Measurements from ENCODE around the gene STAMBPL1. TPM values are rescaled to one million over a fixed set of nuclear protein-coding genes. Genes with fewer than 3 reads are reported as not detected.

The STAMBPL1 gene
- total RNA-seq, 1 experiment from 2014 or later: 25.2 TPM

DNA sequence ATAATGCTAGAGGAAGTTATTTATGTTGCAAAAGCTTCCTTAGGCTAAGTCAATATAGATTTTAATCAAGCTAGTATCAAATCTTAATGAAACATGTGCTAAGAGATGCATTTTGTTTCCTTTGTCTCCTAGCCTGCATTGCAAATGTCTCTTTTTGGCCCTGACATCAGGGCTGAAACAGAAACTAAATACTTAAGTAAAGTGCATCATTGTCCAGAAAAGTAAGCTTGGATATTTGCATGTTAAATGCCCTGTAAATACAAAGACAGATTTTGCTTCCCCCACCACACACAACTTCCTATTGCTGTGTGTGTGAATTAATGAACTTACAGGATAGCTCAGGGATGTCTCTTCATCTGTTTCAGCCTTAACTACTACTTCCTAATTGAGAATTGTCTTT, 10.0 kb upstream of the STAMBPL1 start:
- DNase-seq (ENCODE audit: low read depth, low spot score) (no peak), ATAC-seq (no peak)
- no peaks in the 10 kb centered on the region for H3K4me1 ChIP-seq (ENCODE audit: control insufficient read depth, insufficient read depth, low read length)
- ChIA-PET CTCF (no interaction called here), POLR2A (no interaction called here)
- H3K27me3 ChIP-seq (ENCODE audit: control insufficient read depth, insufficient read depth, low read length): no peaks in the 10 kb centered on the region
- BruUV-seq (replicated peaks): no TSS peak
- no peak overlapping the region for H3K27ac ChIP-seq (ENCODE audit: low read length)
- H3K9me3 ChIP-seq (ENCODE audit: control insufficient read depth, insufficient read depth, low read depth, low read length): no peaks in the 10 kb centered on the region
- TF ChIP-seq, protein P1, sequence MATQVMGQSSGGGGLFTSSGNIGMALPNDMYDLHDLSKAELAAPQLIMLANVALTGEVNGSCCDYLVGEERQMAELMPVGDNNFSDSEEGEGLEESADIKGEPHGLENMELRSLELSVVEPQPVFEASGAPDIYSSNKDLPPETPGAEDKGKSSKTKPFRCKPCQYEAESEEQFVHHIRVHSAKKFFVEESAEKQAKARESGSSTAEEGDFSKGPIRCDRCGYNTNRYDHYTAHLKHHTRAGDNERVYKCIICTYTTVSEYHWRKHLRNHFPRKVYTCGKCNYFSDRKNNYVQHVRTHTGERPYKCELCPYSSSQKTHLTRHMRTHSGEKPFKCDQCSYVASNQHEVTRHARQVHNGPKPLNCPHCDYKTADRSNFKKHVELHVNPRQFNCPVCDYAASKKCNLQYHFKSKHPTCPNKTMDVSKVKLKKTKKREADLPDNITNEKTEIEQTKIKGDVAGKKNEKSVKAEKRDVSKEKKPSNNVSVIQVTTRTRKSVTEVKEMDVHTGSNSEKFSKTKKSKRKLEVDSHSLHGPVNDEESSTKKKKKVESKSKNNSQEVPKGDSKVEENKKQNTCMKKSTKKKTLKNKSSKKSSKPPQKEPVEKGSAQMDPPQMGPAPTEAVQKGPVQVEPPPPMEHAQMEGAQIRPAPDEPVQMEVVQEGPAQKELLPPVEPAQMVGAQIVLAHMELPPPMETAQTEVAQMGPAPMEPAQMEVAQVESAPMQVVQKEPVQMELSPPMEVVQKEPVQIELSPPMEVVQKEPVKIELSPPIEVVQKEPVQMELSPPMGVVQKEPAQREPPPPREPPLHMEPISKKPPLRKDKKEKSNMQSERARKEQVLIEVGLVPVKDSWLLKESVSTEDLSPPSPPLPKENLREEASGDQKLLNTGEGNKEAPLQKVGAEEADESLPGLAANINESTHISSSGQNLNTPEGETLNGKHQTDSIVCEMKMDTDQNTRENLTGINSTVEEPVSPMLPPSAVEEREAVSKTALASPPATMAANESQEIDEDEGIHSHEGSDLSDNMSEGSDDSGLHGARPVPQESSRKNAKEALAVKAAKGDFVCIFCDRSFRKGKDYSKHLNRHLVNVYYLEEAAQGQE (IDR thresholded peaks at IDR 0.05; ENCODE audit: insufficient read depth in 1 of 2, low read depth in 2 of 2, low read length in 1 of 2): no peak
- no peak for TF ChIP-seq POLR2AphosphoS5 (IDR thresholded peaks at IDR 0.05; ENCODE audit: low read depth, low read length)
- no peak for TF ChIP-seq SIN3A (IDR thresholded peaks at IDR 0.05; ENCODE audit: borderline replicate concordance, insufficient read depth, low read depth, low read length)
- TF ChIP-seq CTCF (IDR thresholded peaks at IDR 0.05): no peak
- no peak for TF ChIP-seq TCF7L2 (IDR thresholded peaks at IDR 0.05; ENCODE audit: low read depth, low read length)
- in situ Hi-C loops (cut with HindIII; ENCODE audit: low pct_unique_long_range_greater_than_20kb, low sequenced_read_pairs): no loop called here
- H3K36me3 ChIP-seq (ENCODE audit: control insufficient read depth, insufficient read depth, low read length): no peaks in the 10 kb centered on the region
- no peak overlapping the region for H3K4me3 ChIP-seq (ENCODE audit: low read depth in 2 of 2, low read length in 2 of 2)
- intact Hi-C loops (cut with micrococcal nuclease; ENCODE audit: unreplicated experiment): no loop called here

- Histone ChIP-seq H3K36me3 (ENCODE audit: control insufficient read depth, insufficient read depth, low read length) (no peaks in the 10 kb centered on the region), H3K27me3 (ENCODE audit: control insufficient read depth, insufficient read depth, low read length) (no peaks in the 10 kb centered on the region), H3K9me3 (ENCODE audit: control insufficient read depth, insufficient read depth, low read depth, low read length) (peaks cover 4% of the 10 kb centered on the region; the same call in 1 of the 2 replicates), H3K27ac (ENCODE audit: low read length) (no peak overlapping the region), H3K4me3 (ENCODE audit: low read depth in 2 of 2, low read length in 2 of 2) (no peak overlapping the region), H3K4me1 (ENCODE audit: control insufficient read depth, insufficient read depth, low read length) (no peaks in the 10 kb centered on the region)
- in situ Hi-C loops (cut with HindIII; ENCODE audit: low pct_unique_long_range_greater_than_20kb, low sequenced_read_pairs): no loop called here
- no peak for DNase-seq (ENCODE audit: low read depth, low spot score)
- no peak for TF ChIP-seq TCF7L2 (IDR thresholded peaks at IDR 0.05; ENCODE audit: low read depth, low read length)
- no peak for TF ChIP-seq SIN3A (IDR thresholded peaks at IDR 0.05; ENCODE audit: borderline replicate concordance, insufficient read depth, low read depth, low read length)
- no peak for TF ChIP-seq POLR2AphosphoS5 (IDR thresholded peaks at IDR 0.05; ENCODE audit: low read depth, low read length)
- TF ChIP-seq, protein P1 (IDR thresholded peaks at IDR 0.05; ENCODE audit: insufficient read depth in 1 of 2, low read depth in 2 of 2, low read length in 1 of 2): no peak
- TF ChIP-seq CTCF (IDR thresholded peaks at IDR 0.05): no peak
- CTCF ChIA-PET: no interaction called here
- POLR2A ChIA-PET: no interaction called here
- intact Hi-C loops (cut with micrococcal nuclease; ENCODE audit: unreplicated experiment): no loop called here
- BruUV-seq (replicated peaks): no TSS peak
- ATAC-seq: no peak
Observed at GRCh38 chr10:88873757-88874156, 6.3 kb upstream of the STAMBPL1 start.
